ENCODE data around the gene PSMD11.

DNA sequence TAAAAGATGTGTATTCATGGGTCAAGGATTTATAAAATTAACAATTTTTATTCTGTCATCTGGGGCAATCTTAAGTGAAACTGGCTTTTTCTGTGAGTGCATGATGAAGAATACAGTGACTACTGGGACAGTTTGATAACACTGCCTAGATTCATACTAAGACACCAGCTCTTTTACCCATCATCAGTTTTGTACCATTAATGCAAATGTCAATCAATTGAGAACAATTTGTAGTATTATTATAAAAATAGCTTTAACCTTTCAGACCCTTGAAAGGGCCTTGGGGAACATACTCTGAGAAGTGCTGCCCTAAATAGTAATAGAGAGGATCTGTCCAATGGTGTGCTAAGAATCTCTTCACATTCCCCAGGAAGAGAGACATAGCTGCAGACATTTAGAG is 45.4 kb upstream of the PSMD11 start:
- TF ChIP-seq, protein P1, sequence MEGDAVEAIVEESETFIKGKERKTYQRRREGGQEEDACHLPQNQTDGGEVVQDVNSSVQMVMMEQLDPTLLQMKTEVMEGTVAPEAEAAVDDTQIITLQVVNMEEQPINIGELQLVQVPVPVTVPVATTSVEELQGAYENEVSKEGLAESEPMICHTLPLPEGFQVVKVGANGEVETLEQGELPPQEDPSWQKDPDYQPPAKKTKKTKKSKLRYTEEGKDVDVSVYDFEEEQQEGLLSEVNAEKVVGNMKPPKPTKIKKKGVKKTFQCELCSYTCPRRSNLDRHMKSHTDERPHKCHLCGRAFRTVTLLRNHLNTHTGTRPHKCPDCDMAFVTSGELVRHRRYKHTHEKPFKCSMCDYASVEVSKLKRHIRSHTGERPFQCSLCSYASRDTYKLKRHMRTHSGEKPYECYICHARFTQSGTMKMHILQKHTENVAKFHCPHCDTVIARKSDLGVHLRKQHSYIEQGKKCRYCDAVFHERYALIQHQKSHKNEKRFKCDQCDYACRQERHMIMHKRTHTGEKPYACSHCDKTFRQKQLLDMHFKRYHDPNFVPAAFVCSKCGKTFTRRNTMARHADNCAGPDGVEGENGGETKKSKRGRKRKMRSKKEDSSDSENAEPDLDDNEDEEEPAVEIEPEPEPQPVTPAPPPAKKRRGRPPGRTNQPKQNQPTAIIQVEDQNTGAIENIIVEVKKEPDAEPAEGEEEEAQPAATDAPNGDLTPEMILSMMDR (IDR thresholded peaks at IDR 0.05 in 8 of 11, conservative IDR thresholded peaks at IDR 0.05 in 3 of 11): no peak
- TF ChIP-seq POLR2A (IDR thresholded peaks at IDR 0.05): no peak
- TF ChIP-seq POLR2AphosphoS5 (IDR thresholded peaks at IDR 0.05): no peak

Measured in spleen (tissue), 7 donors.